Measurements from ENCODE around the gene POLR3GL.

POLR3GL gene

GRCh38 chr1:145977016-145977415 is 12.5 kb downstream of the POLR3GL start:
- H3K36me3 ChIP-seq (ENCODE audit: control insufficient read depth, insufficient read depth, low read length), result no peaks in the 10 kb centered on the region
- no peaks in the 10 kb centered on the region for H3K9me3 ChIP-seq (ENCODE audit: control insufficient read depth, insufficient read depth, low read length)
- H3K27me3 ChIP-seq (ENCODE audit: control insufficient read depth, insufficient read depth, low read length), result no peaks in the 10 kb centered on the region
- H3K4me3 ChIP-seq (ENCODE audit: low read depth, low read length), result no peak overlapping the region
- H3K27ac ChIP-seq (ENCODE audit: low read depth, low read length), result no peak overlapping the region
- no peak overlapping the region for H3K9ac ChIP-seq (ENCODE audit: low read depth, low read length)
- H3K4me1 ChIP-seq (ENCODE audit: control insufficient read depth, insufficient read depth, low read length), result peaks cover 27% of the 10 kb centered on the region

DNA sequence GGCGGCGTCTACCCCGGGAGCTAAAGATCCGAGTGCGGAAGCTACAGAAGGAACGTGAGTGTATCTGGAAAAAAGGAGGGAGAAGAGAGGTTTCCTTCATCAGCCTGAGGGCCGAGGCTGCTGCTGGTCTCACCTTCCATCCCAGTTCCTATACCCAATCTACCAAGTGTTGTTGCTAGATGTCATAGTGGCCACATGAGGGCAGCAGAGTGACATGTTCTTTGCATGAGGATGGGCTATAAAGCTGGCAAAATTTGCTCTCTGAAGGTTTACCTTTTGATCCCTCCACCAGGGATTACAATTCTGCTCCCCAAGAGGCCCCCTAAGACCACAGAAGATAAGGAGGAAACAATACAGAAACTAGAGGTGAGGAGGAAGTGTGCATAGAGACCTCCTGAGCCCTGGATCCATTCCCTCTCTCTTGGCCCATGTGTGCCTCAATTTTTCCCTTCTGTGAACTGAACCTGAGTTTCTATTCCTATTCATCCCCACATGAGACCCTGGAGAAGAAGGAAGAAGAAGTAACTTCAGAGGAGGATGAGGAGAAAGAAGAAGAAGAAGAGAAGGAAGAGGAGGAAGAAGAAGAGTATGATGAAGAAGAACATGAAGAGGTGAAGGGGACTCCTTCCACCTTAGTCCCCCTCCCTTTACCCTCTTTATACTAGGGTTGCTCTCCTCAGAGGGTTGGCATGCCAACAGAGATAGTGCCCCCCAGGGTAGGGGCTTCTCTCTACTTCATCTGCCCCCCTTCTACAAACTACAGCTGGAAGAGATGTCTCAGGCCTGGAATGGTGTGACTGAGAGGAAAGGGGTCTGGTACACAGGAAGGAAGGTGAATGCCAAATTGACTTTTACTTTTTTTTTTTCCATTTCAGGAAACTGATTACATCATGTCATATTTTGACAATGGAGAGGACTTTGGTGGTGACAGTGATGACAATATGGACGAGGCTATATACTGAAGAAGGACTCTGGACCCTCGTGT is 13.3 kb downstream of the POLR3GL start:
- Histone ChIP-seq H3K4me1 (ENCODE audit: control insufficient read depth, insufficient read depth, low read length) (peaks cover 27% of the 10 kb centered on the region), H3K36me3 (ENCODE audit: control insufficient read depth, insufficient read depth, low read length) (no peaks in the 10 kb centered on the region), H3K27ac (ENCODE audit: low read depth, low read length) (peak overlapping the region; percentile 99), H3K9me3 (ENCODE audit: control insufficient read depth, insufficient read depth, low read length) (no peaks in the 10 kb centered on the region), H3K4me3 (ENCODE audit: low read depth, low read length) (no peak overlapping the region), H3K9ac (ENCODE audit: low read depth, low read length) (no peak overlapping the region), H3K27me3 (ENCODE audit: control insufficient read depth, insufficient read depth, low read length) (no peaks in the 10 kb centered on the region)

- no peaks in the 10 kb centered on the region for H3K27me3 ChIP-seq (ENCODE audit: control insufficient read depth, insufficient read depth, low read length)
- peak overlapping the region; percentile 74 for H3K9ac ChIP-seq (ENCODE audit: low read depth, low read length)
- peak overlapping the region; percentile 99 for H3K27ac ChIP-seq (ENCODE audit: low read depth, low read length)
- peaks cover 27% of the 10 kb centered on the region for H3K4me1 ChIP-seq (ENCODE audit: control insufficient read depth, insufficient read depth, low read length)
- peak overlapping the region; percentile 49; the same call in 1 of the 2 replicates for H3K4me3 ChIP-seq (ENCODE audit: low read depth, low read length)
- H3K36me3 ChIP-seq (ENCODE audit: control insufficient read depth, insufficient read depth, low read length), result no peaks in the 10 kb centered on the region
- H3K9me3 ChIP-seq (ENCODE audit: control insufficient read depth, insufficient read depth, low read length), result no peaks in the 10 kb centered on the region
Measured at GRCh38 chr1:145978471-145978853, 14.0 kb downstream of the POLR3GL start.

- no peaks in the 10 kb centered on the region for H3K27me3 ChIP-seq (ENCODE audit: control insufficient read depth, insufficient read depth, low read length)
- no peaks in the 10 kb centered on the region for H3K36me3 ChIP-seq (ENCODE audit: control insufficient read depth, insufficient read depth, low read length)
- no peaks in the 10 kb centered on the region for H3K9me3 ChIP-seq (ENCODE audit: control insufficient read depth, insufficient read depth, low read length)
- H3K4me1 ChIP-seq (ENCODE audit: control insufficient read depth, insufficient read depth, low read length), result peaks cover 27% of the 10 kb centered on the region
- peak overlapping the region; percentile 74 for H3K9ac ChIP-seq (ENCODE audit: low read depth, low read length)
- peak overlapping the region; percentile 49 for H3K4me3 ChIP-seq (ENCODE audit: low read depth, low read length)
- peak overlapping the region; percentile 99 for H3K27ac ChIP-seq (ENCODE audit: low read depth, low read length)
Measured at GRCh38 chr1:145978854-145979745, 14.6 kb downstream of the POLR3GL start.

DNA sequence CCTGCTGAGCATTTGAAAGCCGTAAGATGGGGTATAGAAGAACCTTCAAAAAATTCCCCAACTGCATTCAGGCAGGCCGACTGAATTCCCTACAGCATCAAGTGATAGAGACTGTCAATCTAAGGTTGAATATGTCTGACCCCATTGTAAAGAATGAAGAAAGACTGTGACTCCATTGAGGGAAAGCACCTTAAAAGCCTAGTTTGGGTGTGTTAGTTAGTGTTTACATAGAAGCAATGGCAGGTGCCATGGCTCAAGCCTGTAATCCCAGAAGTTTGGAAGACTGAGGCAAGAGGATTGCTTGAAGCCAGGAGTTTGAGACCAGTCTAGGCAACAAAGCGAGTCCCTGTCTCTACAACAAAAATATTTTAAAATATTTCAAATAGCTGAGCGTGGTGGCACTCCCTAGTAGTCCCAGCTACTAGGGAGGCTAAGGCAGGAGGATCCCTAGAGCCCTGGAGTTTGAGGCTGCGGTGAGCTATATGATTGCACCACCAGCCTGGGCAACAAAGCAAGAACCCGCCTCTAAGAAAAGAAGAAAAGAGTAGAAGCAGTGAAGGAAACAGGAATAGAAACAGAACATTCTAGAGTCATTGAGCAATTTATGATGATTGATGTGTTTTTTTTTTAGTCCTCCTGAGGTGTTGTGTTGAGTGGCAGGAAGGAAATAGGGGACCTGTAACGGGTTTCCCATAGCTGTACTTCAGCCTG is 15.4 kb downstream of the POLR3GL start:
- H3K36me3 ChIP-seq (ENCODE audit: control insufficient read depth, insufficient read depth, low read length), result no peaks in the 10 kb centered on the region
- peak overlapping the region; percentile 99 for H3K27ac ChIP-seq (ENCODE audit: low read depth, low read length)
- 0 out of 2 replicates have a peak overlapping the region, but pooled peaks have one; percentile 18 for H3K4me3 ChIP-seq (ENCODE audit: low read depth, low read length)
- H3K9me3 ChIP-seq (ENCODE audit: control insufficient read depth, insufficient read depth, low read length), result no peaks in the 10 kb centered on the region
- 0 out of 2 replicates have a peak overlapping the region, but pooled peaks have one; percentile 27 for H3K9ac ChIP-seq (ENCODE audit: low read depth, low read length)
- peaks cover 31% of the 10 kb centered on the region for H3K4me1 ChIP-seq (ENCODE audit: control insufficient read depth, insufficient read depth, low read length)
- H3K27me3 ChIP-seq (ENCODE audit: control insufficient read depth, insufficient read depth, low read length), result no peaks in the 10 kb centered on the region

GRCh38 chr1:145980457-145980994 is 16.0 kb downstream of the POLR3GL start:
- Histone ChIP-seq H3K9ac (ENCODE audit: low read depth, low read length) (no peak overlapping the region), H3K27ac (ENCODE audit: low read depth, low read length) (no peak overlapping the region), H3K36me3 (ENCODE audit: control insufficient read depth, insufficient read depth, low read length) (no peaks in the 10 kb centered on the region), H3K4me1 (ENCODE audit: control insufficient read depth, insufficient read depth, low read length) (peaks cover 36% of the 10 kb centered on the region), H3K4me3 (ENCODE audit: low read depth, low read length) (no peak overlapping the region), H3K27me3 (ENCODE audit: control insufficient read depth, insufficient read depth, low read length) (no peaks in the 10 kb centered on the region), H3K9me3 (ENCODE audit: control insufficient read depth, insufficient read depth, low read length) (no peaks in the 10 kb centered on the region)

DNA sequence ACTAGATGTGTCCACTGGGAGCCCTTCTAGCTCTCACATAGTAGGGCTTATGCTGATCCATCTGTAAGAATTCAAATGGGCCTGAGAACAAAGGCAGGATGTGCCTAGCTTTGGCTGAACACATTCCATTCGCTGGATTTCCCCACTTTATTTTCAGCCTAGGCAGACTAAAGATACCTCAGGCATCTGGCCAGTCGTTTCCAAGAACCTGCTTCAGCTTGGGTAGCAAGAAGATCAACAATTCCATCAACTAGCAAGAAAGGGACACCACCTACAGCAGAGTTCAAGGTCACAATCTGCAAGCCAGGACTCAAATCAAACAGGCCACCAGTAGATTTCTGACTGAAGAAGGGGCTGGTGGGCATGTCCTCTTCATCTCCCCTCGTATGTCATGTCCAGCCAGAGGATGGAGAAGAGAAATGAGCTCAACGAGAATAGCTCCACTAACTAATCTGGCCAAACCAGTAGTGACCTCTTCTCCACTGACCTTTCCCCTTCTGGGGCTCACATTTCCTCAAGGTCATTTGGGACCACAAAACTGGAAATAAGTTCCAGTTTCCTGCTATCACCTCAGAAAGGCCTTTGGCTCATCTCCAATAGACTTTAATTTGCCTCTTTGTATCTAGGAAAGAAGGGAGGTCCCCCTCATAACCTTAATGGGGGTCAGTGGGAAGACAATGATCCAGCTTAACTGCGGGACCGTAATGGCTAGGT is 17.7 kb downstream of the POLR3GL start:
- Histone ChIP-seq H3K36me3 (ENCODE audit: control insufficient read depth, insufficient read depth, low read length) (no peaks in the 10 kb centered on the region), H3K4me1 (ENCODE audit: control insufficient read depth, insufficient read depth, low read length) (peaks cover 35% of the 10 kb centered on the region), H3K4me3 (ENCODE audit: low read depth, low read length) (no peak overlapping the region), H3K27ac (ENCODE audit: low read depth, low read length) (no peak overlapping the region), H3K27me3 (ENCODE audit: control insufficient read depth, insufficient read depth, low read length) (no peaks in the 10 kb centered on the region), H3K9me3 (ENCODE audit: control insufficient read depth, insufficient read depth, low read length) (no peaks in the 10 kb centered on the region), H3K9ac (ENCODE audit: low read depth, low read length) (no peak overlapping the region)

GRCh38 chr1:145983206-145983675 is 18.8 kb downstream of the POLR3GL start:
- Histone ChIP-seq H3K36me3 (ENCODE audit: control insufficient read depth, insufficient read depth, low read length) (no peaks in the 10 kb centered on the region), H3K9ac (ENCODE audit: low read depth, low read length) (no peak overlapping the region), H3K27ac (ENCODE audit: low read depth, low read length) (no peak overlapping the region)

DNA sequence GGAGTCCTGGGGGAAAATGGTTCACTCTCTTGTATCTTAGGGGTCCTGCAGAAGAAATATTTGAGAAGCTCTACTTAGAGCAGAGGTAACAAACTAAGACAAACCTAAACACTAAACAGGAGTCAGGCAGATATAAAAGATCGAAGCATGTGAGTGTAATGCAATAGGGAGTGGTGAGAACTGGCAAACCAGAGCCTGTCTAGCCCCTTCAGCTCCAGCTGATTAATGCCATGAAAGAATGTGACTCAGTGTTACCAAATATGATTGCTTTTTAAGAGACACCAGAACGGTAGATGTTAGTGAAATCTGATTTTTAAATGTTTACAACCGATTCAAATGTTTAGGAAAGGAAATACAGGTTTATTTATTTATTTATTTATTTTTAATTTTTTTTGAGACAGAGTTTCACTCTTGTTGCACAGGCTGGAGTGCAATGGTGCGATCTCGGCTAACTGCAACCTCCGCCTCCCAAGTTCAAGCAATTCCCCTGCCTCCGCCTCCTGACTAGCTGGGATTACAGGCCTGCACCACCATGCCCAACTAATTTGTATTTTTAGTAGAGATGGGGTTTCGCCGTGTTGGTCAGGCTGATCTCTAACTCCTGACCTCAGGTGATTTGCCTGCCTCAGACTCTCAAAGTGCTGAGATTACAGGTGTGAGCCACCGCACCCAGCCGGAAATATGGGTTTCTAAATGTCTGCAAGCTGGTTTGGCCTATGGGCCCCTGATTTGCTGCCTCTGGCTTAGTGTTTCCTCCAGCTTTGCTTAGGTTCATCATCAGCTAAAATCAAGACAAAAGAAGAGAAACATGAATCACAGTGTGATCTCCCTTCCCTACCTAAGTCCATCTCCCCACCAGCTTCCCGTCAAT is 19.7 kb downstream of the POLR3GL start:
- H3K27ac ChIP-seq (ENCODE audit: low read depth, low read length), result no peak overlapping the region
- no peak overlapping the region for H3K9ac ChIP-seq (ENCODE audit: low read depth, low read length)
- H3K9me3 ChIP-seq (ENCODE audit: control insufficient read depth, insufficient read depth, low read length), result no peaks in the 10 kb centered on the region
- H3K4me1 ChIP-seq (ENCODE audit: control insufficient read depth, insufficient read depth, low read length), result peaks cover 17% of the 10 kb centered on the region
- H3K27me3 ChIP-seq (ENCODE audit: control insufficient read depth, insufficient read depth, low read length), result no peaks in the 10 kb centered on the region
- no peak overlapping the region for H3K4me3 ChIP-seq (ENCODE audit: low read depth, low read length)
- H3K36me3 ChIP-seq (ENCODE audit: control insufficient read depth, insufficient read depth, low read length), result no peaks in the 10 kb centered on the region

More at GRCh38 chr1:145983206-145983675, 18.8 kb downstream of the POLR3GL start:
- H3K27me3 ChIP-seq (ENCODE audit: control insufficient read depth, insufficient read depth, low read length), result no peaks in the 10 kb centered on the region
- H3K9me3 ChIP-seq (ENCODE audit: control insufficient read depth, insufficient read depth, low read length), result no peaks in the 10 kb centered on the region
- no peak overlapping the region for H3K4me3 ChIP-seq (ENCODE audit: low read depth, low read length)
- H3K4me1 ChIP-seq (ENCODE audit: control insufficient read depth, insufficient read depth, low read length), result peaks cover 26% of the 10 kb centered on the region
